ENCODE results near the gene CNN2. TPM values are rescaled to one million over a fixed set of nuclear protein-coding genes. Genes with fewer than 3 reads are reported as not detected.

The CNN2 gene
- total and polyA plus RNA-seq, 2 donors (not counting 1 experiment from before 2014, with no cell fraction given) = 198 to 301 TPM

DNA sequence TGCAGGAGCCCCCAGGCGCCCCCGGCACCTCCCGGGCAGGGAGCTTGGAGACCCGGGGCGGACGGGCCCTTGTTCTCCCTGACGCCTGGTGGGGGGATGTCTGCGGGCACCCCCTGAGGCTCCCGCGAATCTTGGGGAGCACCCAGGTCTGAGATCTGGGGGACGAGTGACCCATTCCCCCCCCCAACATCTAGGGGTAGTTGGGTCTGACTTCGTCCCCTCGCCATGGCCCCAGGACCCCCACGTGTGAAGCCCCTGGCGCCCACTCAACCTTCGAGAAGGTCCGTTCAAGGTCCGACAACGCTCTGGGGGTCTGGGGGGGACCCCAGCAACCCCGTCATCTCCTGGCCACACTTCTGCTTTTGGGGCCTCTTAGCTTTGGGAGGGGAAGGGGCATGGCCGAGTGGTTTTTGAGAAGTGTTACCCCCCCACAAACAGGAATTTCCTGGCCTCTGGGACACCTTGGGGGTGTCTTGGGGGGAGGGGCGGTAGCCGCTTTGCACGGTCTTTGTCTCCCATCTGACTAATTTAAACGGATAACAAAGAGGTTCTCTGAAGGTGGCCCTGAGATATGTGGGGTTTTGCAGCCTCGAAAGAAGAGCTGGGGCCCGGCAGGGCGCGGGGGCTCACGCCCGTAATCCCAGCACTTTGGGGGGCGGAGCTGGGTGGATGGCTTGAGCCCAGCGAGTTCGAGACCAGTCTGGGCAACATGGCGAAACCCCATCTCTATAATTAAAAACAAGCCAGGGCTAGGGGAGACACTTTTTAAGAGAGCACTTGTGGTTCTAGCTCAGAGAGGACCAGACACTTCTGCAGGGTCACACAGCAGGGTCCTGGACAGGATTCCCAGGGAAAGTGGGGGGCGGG is 608 bp downstream of the CNN2 start:
- Histone ChIP-seq H3K4me2 (replicated peaks; ENCODE audit: low read depth, low read length, poor library complexity, severe bottlenecking) (peak overlapping the region; percentile 91), H4K20me1 (ENCODE audit: control insufficient read depth, insufficient read depth, low read length, poor library complexity, severe bottlenecking) (peaks cover 52% of the 10 kb centered on the region), H3K4me3 (ENCODE audit: control extremely low read depth in 1 of 5, extremely low read depth in 1 of 5, insufficient read depth in 1 of 5, low read depth in 2 of 5, low read length in 4 of 5) (peak overlapping the region; percentile 60 to 99 (median 87)), H3K9me3 (ENCODE audit: control extremely low read depth in 1 of 3, control insufficient read depth in 2 of 3, insufficient read depth in 1 of 3, low read length in 2 of 3) (no peaks in the 10 kb centered on the region), H3K9ac (ENCODE audit: low read length) (peak overlapping the region; percentile 87), H3K27ac (ENCODE audit: low read length in 2 of 2) (peak overlapping the region; percentile 72 to 85), H3K4me1 (ENCODE audit: control insufficient read depth in 2 of 2, insufficient read depth in 2 of 2, low read length in 2 of 2) (peaks cover 16 to 31% of the 10 kb centered on the region in 2 donors), H3K79me2 (ENCODE audit: control insufficient read depth, insufficient read depth, low read length) (peaks cover 52% of the 10 kb centered on the region), H2AFZ (ENCODE audit: insufficient read depth, low read depth, low read length, poor library complexity, severe bottlenecking) (peak overlapping the region; percentile 78), H3K27me3 (replicated peaks in 1 of 4; ENCODE audit: control extremely low read depth in 1 of 4, control insufficient read depth in 3 of 4, insufficient read depth in 4 of 4, low read length in 3 of 4) (no peaks in the 10 kb centered on the region), H3K36me3 (replicated peaks in 1 of 2; ENCODE audit: control extremely low read depth in 1 of 2, control insufficient read depth in 1 of 2, extremely low read depth in 1 of 2, insufficient read depth in 2 of 2, low read length in 1 of 2) (peaks cover 0 to 21% of the 10 kb centered on the region in 2 experiments)
- Mint-ChIP-seq H3K9me3 (ENCODE audit: insufficient read depth) (no peaks in the 10 kb centered on the region), H3K4me3 (peak overlapping the region; percentile 94), H3K4me1 (peaks cover 24% of the 10 kb centered on the region), H3K27me3 (no peaks in the 10 kb centered on the region), H3K27ac (peak overlapping the region; percentile 91)
- CTCF ChIA-PET = interaction anchor here (1.2 to 3.9 kb wide), 11 partner anchors 9 to 217 kb away, joined by 3 to 16 read pairs (median 9); partner anchors contain the start of genes ABCA7, ARHGAP45 and WDR18
- DNase-seq (peak; percentile 82), ATAC-seq (ENCODE audit: low read depth) (peak; percentile 31)
- no peak for TF ChIP-seq CTCF (IDR thresholded peaks at IDR 0.05)
- no peak for TF ChIP-seq EZH2 (IDR thresholded peaks at IDR 0.05; ENCODE audit: borderline replicate concordance, insufficient read depth, low read depth, low read length, poor library complexity, severe bottlenecking)
- POLR2A ChIA-PET = interaction anchor here (0.5 to 6.9 kb wide), 19 partner anchors 8 to 302 kb away, joined by 3 to 91 read pairs (median 5); partner anchors contain the start of genes ABCA7, ARHGAP45, CIRBP and WDR18
- intact Hi-C loops (cut with micrococcal nuclease) = loop anchor here (10.0 kb wide), 1 partner anchor 218 kb away; the partner anchor contains the start of genes ATP5F1D and MIDN
- 0% methylated on average over 26 of the region's 36 CpGs for WGBS (ENCODE audit: insufficient coverage)

Measured in B cell (primary cell).